GM21723 (cell line): ENCODE data around the gene FAM50A.
"Not testable (repeated sequence)": the region's sequence is repeated elsewhere in the genome, so short reads cannot be mapped to it uniquely, and the experiment has no call there.

Experiments
- ATAC-seq: cut with Tn5 transposase; IDR thresholded peaks from one replicate; pipeline ENCODE4 v1.9.1; 2021; ENCODE audit warnings: mild to moderate bottlenecking, moderate library complexity; ENCODE audit not compliant: unreplicated experiment

The FAM50A gene

GRCh38 chrX:154443992-154444754, at the start of gene FAM50A:
Gene FAM50A, plus strand, starts transcription at chrX:154444141. Its CDS starts 95 bp downstream, at chrX:154444236.
- peak; percentile 72 for ATAC-seq

- not testable (repeated sequence) for ATAC-seq
These were observed 47.6 kb upstream of the FAM50A start for GRCh38 chrX:154396363-154396762.

GRCh38 chrX:154396973-154397887, 46.7 kb upstream of the FAM50A start:
- peak; percentile 53 for ATAC-seq

- ATAC-seq, result peak; percentile 70
These were observed 45.9 kb upstream of the FAM50A start, which contains the start of gene RPL10 for GRCh38 chrX:154397888-154398667. Gene RPL10, plus strand, starts transcription at chrX:154398377. Its CDS starts 143 bp downstream, at chrX:154398520.

- peak; percentile 34 for ATAC-seq
These were observed 45.0 kb upstream of the FAM50A start for GRCh38 chrX:154398668-154399526.

GRCh38 chrX:154399527-154400368, 44.2 kb upstream of the FAM50A start:
- ATAC-seq, result no peak

GRCh38 chrX:154400369-154400817, 43.5 kb upstream of the FAM50A start:
- not testable (repeated sequence) for ATAC-seq

- ATAC-seq, result no peak
These were observed 42.7 kb upstream of the FAM50A start for GRCh38 chrX:154401045-154401799.

- no peak for ATAC-seq
These were observed 41.9 kb upstream of the FAM50A start for GRCh38 chrX:154401918-154402621.

- no peak for ATAC-seq
These were observed 41.3 kb upstream of the FAM50A start for GRCh38 chrX:154402622-154403127.

- no peak for ATAC-seq
These were observed 40.7 kb upstream of the FAM50A start for GRCh38 chrX:154403192-154403591.

- no peak for ATAC-seq
These were observed 40.1 kb upstream of the FAM50A start for GRCh38 chrX:154403858-154404257.

- ATAC-seq, result no peak
These were observed 39.2 kb upstream of the FAM50A start for GRCh38 chrX:154404625-154405192.

- ATAC-seq, result peak; percentile 5
These were observed 35.2 kb upstream of the FAM50A start for GRCh38 chrX:154408659-154409221.

- ATAC-seq, result peak; percentile 55
These were observed 34.6 kb upstream of the FAM50A start, which contains the start of gene DNASE1L1 for GRCh38 chrX:154409222-154409871. Gene DNASE1L1, minus strand, starts transcription at chrX:154409254. Its CDS starts 3,686 bp downstream, at chrX:154405568.

GRCh38 chrX:154411981-154412340, 32.0 kb upstream of the FAM50A start:
- ATAC-seq, result peak; percentile 61
